Astrocyte (in vitro differentiated cells and primary cell): ENCODE results near the gene TEF.

Experiments used
- CTCF ChIP-seq: IDR thresholded peaks from 2 replicates; pipeline ENCODE4 v1.5.1; 2011; ENCODE audit warnings: low read depth, mild to moderate bottlenecking, inconsistent platforms, low read length, moderate library complexity; ENCODE audit not compliant: insufficient read depth
- EZH2 ChIP-seq: IDR thresholded peaks from 2 replicates; pipeline ENCODE4 v1.6.1; 2012; ENCODE audit warnings: mild to moderate bottlenecking, low read length, inconsistent platforms; ENCODE audit not compliant: insufficient read depth

GRCh38 chr22:41442240-41442792 is 60.6 kb downstream of the TEF start:
- TF ChIP-seq CTCF (no peak), EZH2 (no peak)
